Keratinocyte (primary cell): Measurements from ENCODE around the gene PRKCE. TPM values are rescaled to one million over a fixed set of nuclear protein-coding genes. Genes with fewer than 3 reads are reported as not detected.
A peak's percentile ranks its signal among the peaks of the same experiment; 100 is the strongest.

Experiments
- DNase-seq: peaks from one replicate; pipeline ENCODE4 v3.0.0-alpha.2; 2011; ENCODE audit warnings: low read depth, missing footprints, low spot score
- FAIRE-seq: peaks from 2 replicates; lab custom pipeline; 2011; peaks lifted over from hg19 to GRCh38; lab: Jason Lieb, UNC
- H2AFZ ChIP-seq: 2 replicates; pipeline ENCODE4 v1.6.0; 2012; ENCODE audit warnings: low read length, control low read depth, inconsistent platforms; ENCODE audit not compliant: control insufficient read depth
- H3K27ac ChIP-seq: 2 replicates; pipeline ENCODE4 v1.5.1; 2011; ENCODE audit warnings: low read length; ENCODE audit not compliant: control insufficient read depth, insufficient read depth
- H3K27me3 ChIP-seq: 3 replicates; pipeline ENCODE4 v1.6.0; 2011; ENCODE audit warnings: low read length; ENCODE audit not compliant: control insufficient read depth, insufficient read depth; ENCODE audit errors: extremely low read depth
- H3K36me3 ChIP-seq, 2 experiments: 2 replicates in 1 of 2; 3 replicates in 1 of 2; pipeline ENCODE4 v1.5.1; 2011; ENCODE audit warnings: low read length in 2 of 2, mild to moderate bottlenecking in 1 of 2; ENCODE audit not compliant: control insufficient read depth in 2 of 2, insufficient read depth in 2 of 2; ENCODE audit errors: extremely low read depth in 1 of 2
- H3K4me1 ChIP-seq: 3 replicates; pipeline ENCODE4 v1.5.1; 2011; ENCODE audit warnings: low read length; ENCODE audit not compliant: control insufficient read depth, insufficient read depth; ENCODE audit errors: extremely low read depth
- H3K4me2 ChIP-seq: 3 replicates; pipeline ENCODE4 v1.6.0; 2011; ENCODE audit warnings: low read depth, low read length; ENCODE audit not compliant: control insufficient read depth, insufficient read depth; ENCODE audit errors: extremely low read depth
- H3K4me3 ChIP-seq, 3 experiments: fragments of 200-600 bp in 1 of 3; sonication (generic) in 1 of 3; 2 replicates in 2 of 3; 3 replicates in 1 of 3; pipeline ENCODE4 v1.5.1; 2011 to 2016; ENCODE audit warnings: low read length in 3 of 3, mild to moderate bottlenecking in 3 of 3, control low read depth in 2 of 3, inconsistent platforms in 1 of 3, low read depth in 1 of 3, mixed read lengths in 1 of 3, mixed run types in 1 of 3, moderate library complexity in 1 of 3; ENCODE audit not compliant: control insufficient read depth in 2 of 3, insufficient read depth in 2 of 3; ENCODE audit errors: extremely low read depth in 1 of 3
- H3K79me2 ChIP-seq: 2 replicates; pipeline ENCODE4 v1.6.0; 2012; ENCODE audit warnings: low read length; ENCODE audit not compliant: control insufficient read depth, insufficient read depth
- H3K9ac ChIP-seq: 3 replicates; pipeline ENCODE4 v1.6.0; 2011; ENCODE audit warnings: low read length; ENCODE audit not compliant: control insufficient read depth, insufficient read depth; ENCODE audit errors: extremely low read depth
- H3K9me1 ChIP-seq: 3 replicates; pipeline ENCODE4 v1.6.0; 2011; ENCODE audit warnings: low read length; ENCODE audit not compliant: control insufficient read depth, insufficient read depth; ENCODE audit errors: extremely low read depth
- H3K9me3 ChIP-seq: 2 replicates; pipeline ENCODE4 v1.5.1; 2012; ENCODE audit warnings: low read depth, low read length; ENCODE audit not compliant: control insufficient read depth
- H4K20me1 ChIP-seq: 3 replicates; pipeline ENCODE4 v1.6.0; 2011; ENCODE audit warnings: low read length; ENCODE audit not compliant: control insufficient read depth, insufficient read depth; ENCODE audit errors: extremely low read depth
- EZH2 ChIP-seq: IDR thresholded peaks from one replicate; pipeline ENCODE4 v1.6.1; 2012; ENCODE audit warnings: inconsistent platforms, mild to moderate bottlenecking, low read length, moderate library complexity
- dilution Hi-C: fragments of 300-500 bp; cut with MboI; formaldehyde crosslinking; loops from one replicate; pipeline ENCODE4 v1.7.0; 2020; ENCODE audit warnings: low sequenced_read_pairs; ENCODE audit not compliant: extremely low pct_ligation_motif_present
- polyA plus RNA-seq, 5 experiments: library from polyadenylated mRNA; depleted of rRNA in 3 of 5; stranded (reverse) in 3 of 5; stranded (forward) in 1 of 5; unstranded in 1 of 5; fragments of >200 nt; gene quantifications; 1 replicate in 1 of 5; 2 replicates in 3 of 5; 3 replicates in 1 of 5; pipeline versions ENCODE4 v1.2.1 to v1.2.3, GENCODE V29; 2011 to 2012; ENCODE audit warnings: missing spikeins in 2 of 5, low read depth in 1 of 5, low replicate concordance in 1 of 5
- TF ChIP-seq, protein P1 (sequence below), 3 experiments: IDR thresholded peaks in 1 of 3; conservative IDR thresholded peaks in 1 of 3; optimal IDR thresholded peaks in 1 of 3; 2 replicates in 2 of 3; 3 replicates in 1 of 3; pipeline versions ENCODE3 to v1.5.1; 2011; ENCODE audit warnings: low read length in 3 of 3, mild to moderate bottlenecking in 3 of 3, moderate library complexity in 2 of 3, control low read depth in 1 of 3, inconsistent platforms in 1 of 3; ENCODE audit not compliant: insufficient read depth in 2 of 3; ENCODE audit errors: extremely low read depth in 1 of 3

PRKCE gene
- polyA plus RNA-seq, 1 donor (not counting 4 experiments of a cell fraction or from before 2014, with no cell fraction given) = 2.0 TPM

DNA sequence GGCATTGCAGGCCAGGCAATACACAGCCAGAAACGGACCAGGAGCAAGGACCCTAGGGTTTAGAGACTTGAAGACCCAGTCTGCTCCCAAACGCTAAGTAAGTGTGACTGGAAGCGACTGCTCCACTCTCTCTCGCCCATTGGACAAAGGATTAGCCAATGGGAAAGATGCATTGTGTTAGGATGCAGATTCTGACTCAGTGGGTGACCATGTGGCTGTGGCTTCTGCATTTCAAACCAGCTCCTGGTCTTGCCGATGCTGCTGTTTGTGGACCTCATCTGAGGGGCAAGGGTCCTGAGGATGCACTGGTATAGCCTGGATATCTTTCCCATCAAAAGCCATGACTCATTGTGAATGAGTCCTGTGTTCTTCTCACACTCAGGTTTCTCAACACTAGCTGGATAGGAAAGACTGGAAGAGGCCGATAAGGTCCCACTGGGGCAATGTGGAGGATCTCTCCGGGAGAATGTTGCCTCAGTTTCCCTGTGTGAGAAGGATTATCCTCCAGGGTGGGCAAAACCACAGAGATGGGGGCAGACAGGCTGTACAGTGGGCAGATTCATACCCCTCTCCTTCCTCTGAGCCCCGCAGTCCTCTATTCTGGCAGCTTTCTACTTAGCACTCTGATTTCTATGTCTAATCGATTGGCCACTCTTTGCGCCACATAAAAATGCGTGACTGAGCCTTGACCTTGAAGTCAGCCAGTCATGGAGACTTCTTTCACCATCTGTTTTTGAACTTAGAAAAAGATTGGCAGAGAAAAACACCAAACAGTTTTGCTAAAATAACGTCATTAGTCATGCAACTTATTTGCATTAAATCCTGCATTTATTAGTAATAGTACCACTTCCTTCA, 257.1 kb downstream of the PRKCE start:
- Histone ChIP-seq H3K79me2 (no peaks in the 10 kb centered on the region), H3K4me2 (no peak overlapping the region), H3K4me3 (no peak overlapping the region), H3K9me1 (peaks cover 2% of the 10 kb centered on the region), H3K27ac (no peak overlapping the region), H3K27me3 (no peaks in the 10 kb centered on the region), H4K20me1 (no peaks in the 10 kb centered on the region), H2AFZ (no peak overlapping the region), H3K4me1 (peaks cover 29% of the 10 kb centered on the region), H3K9me3 (no peaks in the 10 kb centered on the region), H3K36me3 (no peaks in the 10 kb centered on the region), H3K9ac (no peak overlapping the region)
- TF ChIP-seq, protein P1, sequence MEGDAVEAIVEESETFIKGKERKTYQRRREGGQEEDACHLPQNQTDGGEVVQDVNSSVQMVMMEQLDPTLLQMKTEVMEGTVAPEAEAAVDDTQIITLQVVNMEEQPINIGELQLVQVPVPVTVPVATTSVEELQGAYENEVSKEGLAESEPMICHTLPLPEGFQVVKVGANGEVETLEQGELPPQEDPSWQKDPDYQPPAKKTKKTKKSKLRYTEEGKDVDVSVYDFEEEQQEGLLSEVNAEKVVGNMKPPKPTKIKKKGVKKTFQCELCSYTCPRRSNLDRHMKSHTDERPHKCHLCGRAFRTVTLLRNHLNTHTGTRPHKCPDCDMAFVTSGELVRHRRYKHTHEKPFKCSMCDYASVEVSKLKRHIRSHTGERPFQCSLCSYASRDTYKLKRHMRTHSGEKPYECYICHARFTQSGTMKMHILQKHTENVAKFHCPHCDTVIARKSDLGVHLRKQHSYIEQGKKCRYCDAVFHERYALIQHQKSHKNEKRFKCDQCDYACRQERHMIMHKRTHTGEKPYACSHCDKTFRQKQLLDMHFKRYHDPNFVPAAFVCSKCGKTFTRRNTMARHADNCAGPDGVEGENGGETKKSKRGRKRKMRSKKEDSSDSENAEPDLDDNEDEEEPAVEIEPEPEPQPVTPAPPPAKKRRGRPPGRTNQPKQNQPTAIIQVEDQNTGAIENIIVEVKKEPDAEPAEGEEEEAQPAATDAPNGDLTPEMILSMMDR (optimal IDR thresholded peaks at IDR 0.05 in 1 of 3, IDR thresholded peaks at IDR 0.05 in 1 of 3, conservative IDR thresholded peaks at IDR 0.05 in 1 of 3; ENCODE audit: extremely low read depth in 1 of 3, insufficient read depth in 2 of 3, low read length in 3 of 3) = no peak
- no peak for TF ChIP-seq EZH2
- dilution Hi-C loops = no loop called here
- DNase-seq (no peak), FAIRE-seq (no peak)

DNA sequence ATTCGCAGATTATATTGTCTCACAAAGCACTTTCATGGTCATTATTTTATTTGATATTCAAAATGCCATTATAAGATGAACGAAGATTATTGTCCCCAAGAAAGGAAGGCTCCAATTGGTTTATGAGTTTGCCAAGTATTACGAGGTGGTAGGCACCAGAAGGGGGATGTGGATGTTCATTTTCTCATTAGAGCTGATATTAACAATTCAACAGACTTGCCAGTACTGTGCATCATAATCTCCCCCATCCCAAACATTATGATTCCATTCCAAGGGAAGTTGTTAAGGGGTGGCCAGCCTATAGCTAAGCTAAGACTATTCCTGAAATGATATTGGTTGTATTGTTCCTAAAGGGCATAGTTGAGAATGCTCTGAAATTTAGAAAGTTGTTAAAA, 257.7 kb downstream of the PRKCE start:
- no peak for FAIRE-seq
- H3K4me2 ChIP-seq = peak overlapping the region; percentile 15
- H3K79me2 ChIP-seq = no peaks in the 10 kb centered on the region
- H3K4me1 ChIP-seq = peaks cover 29% of the 10 kb centered on the region
- no peaks in the 10 kb centered on the region for H3K9me3 ChIP-seq
- no peaks in the 10 kb centered on the region for H3K27me3 ChIP-seq
- H3K27ac ChIP-seq = no peak overlapping the region
- H3K9me1 ChIP-seq = peaks cover 2% of the 10 kb centered on the region
- H2AFZ ChIP-seq = no peak overlapping the region
- H3K4me3 ChIP-seq = no peak overlapping the region
- TF ChIP-seq, protein P1 (optimal IDR thresholded peaks at IDR 0.05 in 1 of 3, IDR thresholded peaks at IDR 0.05 in 1 of 3, conservative IDR thresholded peaks at IDR 0.05 in 1 of 3; ENCODE audit: extremely low read depth in 1 of 3, insufficient read depth in 2 of 3, low read length in 3 of 3) = no peak
- TF ChIP-seq EZH2 = no peak
- dilution Hi-C loops = no loop called here
- H3K9ac ChIP-seq = no peak overlapping the region
- DNase-seq = no peak
- no peaks in the 10 kb centered on the region for H3K36me3 ChIP-seq
- H4K20me1 ChIP-seq = no peaks in the 10 kb centered on the region
